ENCODE measurements around the gene PRELID1.

PRELID1 gene

DNA sequence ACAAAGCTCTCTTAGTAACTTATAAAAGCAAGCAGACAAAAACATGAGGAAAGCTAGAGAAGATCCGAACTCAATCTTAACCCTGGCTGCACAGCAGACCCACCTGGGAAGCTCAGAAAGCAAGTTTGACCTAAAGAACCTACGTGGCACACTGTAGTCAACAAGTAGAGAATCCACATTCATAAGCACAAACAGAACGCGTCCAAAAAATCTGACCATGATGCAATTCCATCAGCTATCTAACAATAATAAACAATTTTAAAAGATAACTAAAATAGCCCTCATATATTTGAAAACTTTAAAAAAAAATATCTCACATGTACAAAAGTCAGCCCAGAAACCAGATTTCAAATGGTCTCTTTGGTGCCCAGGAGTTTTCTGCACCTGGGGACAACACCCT is 43.2 kb downstream of the PRELID1 start:
- Histone ChIP-seq H3K27me3 (replicated peaks; ENCODE audit: insufficient read depth, low read length) (no peaks in the 10 kb centered on the region), H3K9me2 (replicated peaks; ENCODE audit: insufficient read depth, low read length) (no peaks in the 10 kb centered on the region), H3F3A (ENCODE audit: insufficient read depth, low read length) (0 out of 2 replicates have a peak, but pooled peaks cover 7% of the 10 kb centered on the region), H3K27ac (ENCODE audit: low read length) (no peak overlapping the region), H3K9ac (ENCODE audit: low read length) (no peak overlapping the region), H3K79me2 (ENCODE audit: low read length) (peaks cover 91% of the 10 kb centered on the region), H2AFZ (ENCODE audit: low read length) (no peak overlapping the region), H4K20me1 (ENCODE audit: insufficient read depth, low read length) (no peaks in the 10 kb centered on the region; the same call in 1 of the 2 replicates), H3K4me2 (ENCODE audit: low read depth, low read length) (no peak overlapping the region), H3K4me1 (ENCODE audit: low read length) (peaks cover 19% of the 10 kb centered on the region), H3K36me3 (replicated peaks; ENCODE audit: insufficient read depth, low read length) (no peaks in the 10 kb centered on the region), H3K4me3 (ENCODE audit: low read length) (no peak overlapping the region), H3K9me3 (replicated peaks; ENCODE audit: insufficient read depth, low read length) (no peaks in the 10 kb centered on the region)
- DNase-seq = no peak
- TF ChIP-seq EZH2phosphoT487 (IDR thresholded peaks at IDR 0.05; ENCODE audit: low read length) = no peak
- no peak for TF ChIP-seq EZH2 (optimal IDR thresholded peaks at IDR 0.05; ENCODE audit: low read depth, low read length)
- TF ChIP-seq, protein P1, sequence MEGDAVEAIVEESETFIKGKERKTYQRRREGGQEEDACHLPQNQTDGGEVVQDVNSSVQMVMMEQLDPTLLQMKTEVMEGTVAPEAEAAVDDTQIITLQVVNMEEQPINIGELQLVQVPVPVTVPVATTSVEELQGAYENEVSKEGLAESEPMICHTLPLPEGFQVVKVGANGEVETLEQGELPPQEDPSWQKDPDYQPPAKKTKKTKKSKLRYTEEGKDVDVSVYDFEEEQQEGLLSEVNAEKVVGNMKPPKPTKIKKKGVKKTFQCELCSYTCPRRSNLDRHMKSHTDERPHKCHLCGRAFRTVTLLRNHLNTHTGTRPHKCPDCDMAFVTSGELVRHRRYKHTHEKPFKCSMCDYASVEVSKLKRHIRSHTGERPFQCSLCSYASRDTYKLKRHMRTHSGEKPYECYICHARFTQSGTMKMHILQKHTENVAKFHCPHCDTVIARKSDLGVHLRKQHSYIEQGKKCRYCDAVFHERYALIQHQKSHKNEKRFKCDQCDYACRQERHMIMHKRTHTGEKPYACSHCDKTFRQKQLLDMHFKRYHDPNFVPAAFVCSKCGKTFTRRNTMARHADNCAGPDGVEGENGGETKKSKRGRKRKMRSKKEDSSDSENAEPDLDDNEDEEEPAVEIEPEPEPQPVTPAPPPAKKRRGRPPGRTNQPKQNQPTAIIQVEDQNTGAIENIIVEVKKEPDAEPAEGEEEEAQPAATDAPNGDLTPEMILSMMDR (IDR thresholded peaks at IDR 0.05; ENCODE audit: low read length) = no peak

DNA sequence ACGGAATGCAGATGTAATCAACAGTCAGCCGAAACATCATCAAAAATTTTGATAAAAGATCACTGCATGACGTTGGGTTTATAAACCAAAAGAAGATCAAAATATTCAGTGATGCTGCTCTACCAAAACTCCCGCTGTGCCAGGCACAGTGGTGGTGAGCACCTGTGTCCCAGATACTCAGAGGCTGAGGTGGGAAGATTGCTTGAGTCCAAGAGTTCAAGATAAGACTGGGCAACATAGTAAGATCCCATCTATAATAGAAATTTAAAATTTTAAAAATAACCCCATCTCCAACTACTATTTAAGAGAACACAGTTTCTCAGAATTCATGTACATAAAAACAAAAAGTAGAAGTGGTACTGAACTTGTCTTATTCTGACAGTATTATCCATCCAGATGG is 44.1 kb downstream of the PRELID1 start:
- no peak for TF ChIP-seq EZH2phosphoT487 (IDR thresholded peaks at IDR 0.05; ENCODE audit: low read length)
- TF ChIP-seq, protein P1 (IDR thresholded peaks at IDR 0.05; ENCODE audit: low read length) = no peak
- TF ChIP-seq EZH2 (optimal IDR thresholded peaks at IDR 0.05; ENCODE audit: low read depth, low read length) = no peak
- DNase-seq = no peak
- H3K4me1 ChIP-seq (ENCODE audit: low read length) = peaks cover 19% of the 10 kb centered on the region
- no peaks in the 10 kb centered on the region for H3K27me3 ChIP-seq (replicated peaks; ENCODE audit: insufficient read depth, low read length)
- H3K9me3 ChIP-seq (replicated peaks; ENCODE audit: insufficient read depth, low read length) = no peaks in the 10 kb centered on the region
- no peak overlapping the region for H3K4me3 ChIP-seq (ENCODE audit: low read length)
- no peaks in the 10 kb centered on the region for H3K9me2 ChIP-seq (replicated peaks; ENCODE audit: insufficient read depth, low read length)
- H3K79me2 ChIP-seq (ENCODE audit: low read length) = peaks cover 83% of the 10 kb centered on the region
- H3K36me3 ChIP-seq (replicated peaks; ENCODE audit: insufficient read depth, low read length) = no peaks in the 10 kb centered on the region
- H3K27ac ChIP-seq (ENCODE audit: low read length) = no peak overlapping the region
- 0 out of 2 replicates have a peak, but pooled peaks cover 7% of the 10 kb centered on the region for H3F3A ChIP-seq (ENCODE audit: insufficient read depth, low read length)
- H4K20me1 ChIP-seq (ENCODE audit: insufficient read depth, low read length) = no peaks in the 10 kb centered on the region; the same call in 1 of the 2 replicates
- no peak overlapping the region for H3K4me2 ChIP-seq (ENCODE audit: low read depth, low read length)
- H3K9ac ChIP-seq (ENCODE audit: low read length) = no peak overlapping the region
- no peak overlapping the region for H2AFZ ChIP-seq (ENCODE audit: low read length)

DNA sequence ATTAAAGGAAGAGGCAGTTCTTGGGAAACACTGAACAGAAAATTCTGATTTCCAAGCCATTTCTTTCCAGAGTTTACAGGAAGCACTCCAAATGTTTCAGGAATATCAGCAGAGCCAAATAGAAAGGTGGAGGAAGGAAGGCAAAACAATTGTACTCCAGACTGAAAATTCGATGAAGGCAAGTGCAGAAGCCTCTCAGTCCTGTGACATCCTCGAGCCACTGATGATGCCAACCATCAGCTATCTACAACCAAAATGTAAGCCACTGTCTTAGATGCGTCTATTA is 45.7 kb downstream of the PRELID1 start:
- Histone ChIP-seq H3K4me2 (ENCODE audit: low read depth, low read length) (0 out of 2 replicates have a peak overlapping the region, but pooled peaks have one; percentile 94), H3F3A (ENCODE audit: insufficient read depth, low read length) (0 out of 2 replicates have a peak, but pooled peaks cover 7% of the 10 kb centered on the region), H3K9me2 (replicated peaks; ENCODE audit: insufficient read depth, low read length) (no peaks in the 10 kb centered on the region), H3K9ac (ENCODE audit: low read length) (no peak overlapping the region; the same call in 1 of the 2 replicates), H3K27ac (ENCODE audit: low read length) (no peak overlapping the region), H3K36me3 (replicated peaks; ENCODE audit: insufficient read depth, low read length) (no peaks in the 10 kb centered on the region), H3K79me2 (ENCODE audit: low read length) (peaks cover 69% of the 10 kb centered on the region), H4K20me1 (ENCODE audit: insufficient read depth, low read length) (no peaks in the 10 kb centered on the region; the same call in 1 of the 2 replicates), H3K9me3 (replicated peaks; ENCODE audit: insufficient read depth, low read length) (no peaks in the 10 kb centered on the region), H3K27me3 (replicated peaks; ENCODE audit: insufficient read depth, low read length) (no peaks in the 10 kb centered on the region), H3K4me1 (ENCODE audit: low read length) (peaks cover 19% of the 10 kb centered on the region), H2AFZ (ENCODE audit: low read length) (no peak overlapping the region), H3K4me3 (ENCODE audit: low read length) (no peak overlapping the region)
- TF ChIP-seq, protein P1 (IDR thresholded peaks at IDR 0.05; ENCODE audit: low read length) = no peak
- no peak for TF ChIP-seq EZH2phosphoT487 (IDR thresholded peaks at IDR 0.05; ENCODE audit: low read length)
- TF ChIP-seq EZH2 (optimal IDR thresholded peaks at IDR 0.05; ENCODE audit: low read depth, low read length) = no peak
- DNase-seq = no peak

All from MM.1S (cell line).